ENCODE data around the gene CHST14. TPM values are rescaled to one million over a fixed set of nuclear protein-coding genes. Genes with fewer than 3 reads are reported as not detected.

CHST14 gene
- 13.0 to 21.4 TPM (median 18.1 TPM) in 5 replicates for total RNA-seq (2022; extraction: Qiagen RNA extraction; ENCODE audit: low read depth)

GRCh38 chr15:40470423-40471104 is at the start of gene CHST14:
Gene CHST14 (plus strand): TSS chr15:40470984. CDS start chr15:40471214, 230 bp downstream.

DNA sequence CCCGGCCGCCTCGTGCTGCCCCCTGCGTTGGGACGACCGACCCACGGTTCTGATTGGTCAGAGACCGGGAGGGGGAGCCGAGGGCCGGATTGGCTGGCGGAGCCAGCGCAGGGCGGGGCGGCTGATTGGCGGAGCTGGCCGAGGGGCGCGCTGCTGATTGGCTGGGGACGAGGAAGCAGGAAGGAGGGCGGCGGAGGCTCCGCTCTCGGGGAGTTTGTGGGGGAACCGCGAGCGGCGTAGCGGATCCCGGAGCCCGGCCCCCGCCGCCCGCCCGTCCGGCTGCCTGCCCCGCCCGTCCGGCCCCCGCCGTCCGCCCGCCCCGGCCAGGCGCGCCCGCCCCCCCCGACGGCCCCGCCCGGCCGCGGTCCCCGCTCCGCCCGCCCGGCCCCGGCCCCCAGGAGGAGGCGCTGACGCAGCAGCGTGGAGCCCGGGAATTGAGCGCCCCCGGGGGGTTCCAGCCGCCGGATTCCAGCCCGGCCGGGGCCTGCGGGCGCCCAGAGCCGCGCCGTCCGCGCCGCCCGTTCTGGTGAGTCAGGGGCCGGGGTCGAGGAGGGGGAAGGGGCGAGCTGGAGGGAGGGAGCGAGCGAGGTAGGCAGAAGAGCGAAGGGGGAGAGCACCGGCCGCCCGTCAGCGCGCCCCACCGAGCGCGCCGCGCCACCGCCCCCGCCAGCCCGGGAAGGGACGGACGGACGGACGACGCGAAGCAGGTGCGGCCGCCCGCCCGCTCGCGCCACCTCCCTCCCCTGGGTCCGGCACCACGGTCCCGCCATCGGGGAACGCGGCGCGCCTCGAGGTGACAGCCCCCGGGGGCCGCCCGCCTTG is 29.8 kb upstream of the CHST14 start, which contains the start of gene BAHD1:
TSS of gene BAHD1 (plus strand) at position 211 of the 822 bp plus-strand sequence. CDS start 17,512 bp downstream, outside the sequence.

Other genes starting within 250 kb of the CHST14 start
- gene PAK6, start 231.9 kb upstream of the CHST14 start, total RNA-seq (2022; extraction: Qiagen RNA extraction; ENCODE audit: low read depth), result 0.09 to 0.38 TPM (median 0.29 TPM) in 5 replicates
- gene ANKRD63, start 187.9 kb upstream of the CHST14 start, total RNA-seq (2022; extraction: Qiagen RNA extraction; ENCODE audit: low read depth), result 0.21 to 0.67 TPM (median 0.35 TPM) in 4 of 5 replicates, not detected in the other
- gene PLCB2, start 163.0 kb upstream of the CHST14 start, total RNA-seq (2022; extraction: Qiagen RNA extraction; ENCODE audit: low read depth), result 0.55 to 1.2 TPM (median 1.1 TPM) in 5 replicates
- gene INAFM2, start 147.3 kb upstream of the CHST14 start, total RNA-seq (2022; extraction: Qiagen RNA extraction; ENCODE audit: low read depth), result 4.1 to 8.1 TPM (median 5.3 TPM) in 5 replicates
- 17.9 to 24.7 TPM (median 19.2 TPM) in 5 replicates for gene CCDC9B, start 130.0 kb upstream of the CHST14 start, total RNA-seq (2022; extraction: Qiagen RNA extraction; ENCODE audit: low read depth)
- not detected in 5 replicates for gene PHGR1, start 120.0 kb upstream of the CHST14 start, total RNA-seq (2022; extraction: Qiagen RNA extraction; ENCODE audit: low read depth)
- gene DISP2, start 112.8 kb upstream of the CHST14 start, total RNA-seq (2022; extraction: Qiagen RNA extraction; ENCODE audit: low read depth), result 0.25 to 3.3 TPM (median 1.6 TPM) in 5 replicates
- gene KNSTRN, start 88.3 kb upstream of the CHST14 start, total RNA-seq (2022; extraction: Qiagen RNA extraction; ENCODE audit: low read depth), result 43.5 to 65.7 TPM (median 44.9 TPM) in 5 replicates
- 8.7 to 13.0 TPM (median 11.9 TPM) in 5 replicates for gene IVD, start 65.2 kb upstream of the CHST14 start, total RNA-seq (2022; extraction: Qiagen RNA extraction; ENCODE audit: low read depth)
- gene BAHD1, start 30.0 kb upstream of the CHST14 start, total RNA-seq (2022; extraction: Qiagen RNA extraction; ENCODE audit: low read depth), result 9.1 to 12.4 TPM (median 11.5 TPM) in 5 replicates
- gene CCDC32, start 94.1 kb downstream of the CHST14 start, total RNA-seq (2022; extraction: Qiagen RNA extraction; ENCODE audit: low read depth), result 14.5 to 27.4 TPM (median 16.9 TPM) in 5 replicates
- 13.2 to 16.3 TPM (median 15.1 TPM) in 5 replicates for gene RPUSD2, start 98.3 kb downstream of the CHST14 start, total RNA-seq (2022; extraction: Qiagen RNA extraction; ENCODE audit: low read depth)
- 3.8 to 8.3 TPM (median 6.8 TPM) in 5 replicates for gene KNL1, start 123.3 kb downstream of the CHST14 start, total RNA-seq (2022; extraction: Qiagen RNA extraction; ENCODE audit: low read depth)
- 17.8 to 23.9 TPM (median 18.4 TPM) in 5 replicates for gene RAD51, start 224.2 kb downstream of the CHST14 start, total RNA-seq (2022; extraction: Qiagen RNA extraction; ENCODE audit: low read depth)

Measured in A549 treated with ZK216348 at 1 μM for 4 hours (cell line).